HG03097 (cell line): ENCODE results near the gene LHFPL2.

Source experiments
- ATAC-seq: cut with Tn5 transposase; IDR thresholded peaks from one replicate; pipeline ENCODE4 v1.9.1; 2021; ENCODE audit not compliant: unreplicated experiment, low FRiP score

The LHFPL2 gene

DNA sequence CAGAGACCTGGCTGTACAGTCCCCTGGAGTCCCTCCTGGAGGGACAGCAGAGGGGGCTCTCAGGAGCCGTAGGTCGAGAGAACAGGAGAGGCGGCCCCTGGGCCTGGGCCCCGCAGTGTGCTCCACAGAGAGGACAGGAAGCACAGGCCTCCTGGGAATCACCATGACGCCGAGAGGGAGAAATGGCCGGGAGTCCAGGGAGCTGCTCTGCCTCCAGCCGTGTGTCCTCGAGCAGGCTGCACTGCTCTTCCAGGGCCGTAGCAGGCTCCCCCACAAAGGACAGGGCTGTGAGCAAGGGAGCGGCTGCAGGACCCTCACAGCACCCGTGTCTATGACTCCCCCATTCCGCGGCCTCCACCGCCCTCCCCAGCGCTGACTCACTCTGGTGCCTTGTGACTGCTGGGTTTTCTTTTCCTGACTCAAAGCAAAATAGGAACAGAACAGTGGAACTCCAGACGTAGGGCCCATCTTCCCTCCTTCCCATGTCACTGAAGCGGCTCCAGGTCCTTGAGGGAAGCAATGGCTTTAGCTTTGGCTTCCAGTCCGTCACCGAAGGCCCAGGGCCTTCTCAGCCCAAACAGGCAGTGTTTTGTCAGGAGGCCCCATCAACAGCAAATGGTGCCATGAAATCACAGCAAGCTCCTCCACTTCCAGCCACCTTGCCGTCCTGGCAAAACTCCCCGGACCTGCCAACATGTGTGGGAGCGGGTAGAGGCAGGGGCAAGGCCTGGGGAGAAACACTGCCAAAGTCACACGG, 114.2 kb downstream of the LHFPL2 start:
- ATAC-seq: no peak

- no peak for ATAC-seq
Measured at GRCh38 chr5:78533356-78533755, 115.2 kb downstream of the LHFPL2 start.

- no peak for ATAC-seq
Measured at GRCh38 chr5:78530342-78531096, 118.1 kb downstream of the LHFPL2 start.

DNA sequence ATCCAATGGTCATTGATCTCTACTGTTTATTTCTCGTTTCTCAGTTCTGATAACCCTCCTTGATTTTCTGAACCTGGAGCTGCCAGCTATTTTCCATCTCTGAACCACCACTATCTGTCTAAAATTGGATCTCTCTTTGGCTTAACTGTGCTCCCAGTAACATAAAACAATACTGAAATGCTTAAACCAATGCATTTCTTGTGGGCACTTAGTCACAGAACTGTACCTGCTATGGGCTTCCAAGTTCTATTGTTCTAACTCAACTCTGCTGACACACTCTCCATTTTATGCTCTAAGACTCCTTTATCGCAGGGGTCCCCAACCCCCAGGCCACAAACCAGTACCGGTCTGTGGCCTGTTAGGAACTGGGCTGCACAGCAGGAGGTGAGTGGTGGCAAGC, 120.6 kb downstream of the LHFPL2 start:
- ATAC-seq: no peak

DNA sequence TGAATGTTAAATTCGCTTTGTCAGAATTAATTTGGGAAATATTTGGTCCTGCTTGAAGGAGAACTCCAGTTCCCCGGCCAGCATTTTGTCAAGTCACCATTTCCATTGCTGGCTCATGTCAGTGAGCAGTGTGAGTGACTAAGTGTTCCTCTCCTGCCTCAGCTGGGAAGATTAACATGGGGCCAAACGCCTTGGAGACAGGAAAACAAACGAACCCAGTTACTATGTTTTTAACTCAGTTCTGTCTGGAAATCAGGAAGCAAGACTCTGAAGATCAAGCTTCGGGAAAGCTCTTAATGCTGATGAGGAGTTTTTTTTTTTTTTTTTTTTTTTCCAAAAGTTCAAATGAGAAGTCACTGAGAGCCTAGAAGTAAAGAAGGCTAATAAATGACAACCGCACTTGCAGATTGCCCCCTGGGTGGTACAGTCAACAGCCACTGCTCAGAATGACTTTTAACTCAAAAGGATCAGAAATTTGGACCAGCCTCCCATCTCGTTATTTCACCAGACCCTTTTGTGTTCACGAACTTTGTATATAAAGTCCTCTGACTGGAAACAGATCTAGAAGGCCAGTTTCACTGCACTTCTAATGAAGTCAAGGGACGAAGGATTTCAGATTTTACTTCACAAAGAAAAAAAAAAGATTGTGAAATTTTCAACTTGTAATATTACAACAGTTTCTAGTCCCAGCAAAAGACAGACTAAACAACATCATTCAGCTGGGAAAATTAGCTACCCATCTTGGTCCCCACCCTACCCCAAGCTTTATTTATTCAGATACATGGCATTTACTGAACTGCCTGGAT, 121.3 kb downstream of the LHFPL2 start:
- no peak for ATAC-seq

- ATAC-seq: no peak
Measured at GRCh38 chr5:78526049-78526525, 122.5 kb downstream of the LHFPL2 start.

- no peak for ATAC-seq
Measured at GRCh38 chr5:78523314-78524193, 125.0 kb downstream of the LHFPL2 start.

GRCh38 chr5:78522476-78523260, 125.9 kb downstream of the LHFPL2 start:
- no peak for ATAC-seq

DNA sequence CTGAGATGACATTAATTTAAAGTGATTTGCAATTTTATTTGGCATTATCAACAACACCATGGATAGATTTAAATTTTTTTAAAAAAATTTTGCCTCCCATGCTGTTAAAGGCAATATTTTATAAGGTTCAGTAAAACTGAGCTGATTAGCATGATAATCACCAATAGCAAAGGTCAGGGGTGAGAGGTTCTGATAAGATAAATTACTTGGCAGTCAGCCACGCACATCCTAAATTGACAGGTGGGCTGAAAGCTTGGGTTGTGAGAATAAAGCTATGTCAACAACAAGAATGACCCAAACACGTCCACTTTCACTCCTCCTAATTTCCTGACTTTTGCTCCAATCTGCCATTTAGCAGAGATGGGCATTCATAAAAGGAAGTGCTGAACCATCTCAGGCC, 127.1 kb downstream of the LHFPL2 start:
- no peak for ATAC-seq

DNA sequence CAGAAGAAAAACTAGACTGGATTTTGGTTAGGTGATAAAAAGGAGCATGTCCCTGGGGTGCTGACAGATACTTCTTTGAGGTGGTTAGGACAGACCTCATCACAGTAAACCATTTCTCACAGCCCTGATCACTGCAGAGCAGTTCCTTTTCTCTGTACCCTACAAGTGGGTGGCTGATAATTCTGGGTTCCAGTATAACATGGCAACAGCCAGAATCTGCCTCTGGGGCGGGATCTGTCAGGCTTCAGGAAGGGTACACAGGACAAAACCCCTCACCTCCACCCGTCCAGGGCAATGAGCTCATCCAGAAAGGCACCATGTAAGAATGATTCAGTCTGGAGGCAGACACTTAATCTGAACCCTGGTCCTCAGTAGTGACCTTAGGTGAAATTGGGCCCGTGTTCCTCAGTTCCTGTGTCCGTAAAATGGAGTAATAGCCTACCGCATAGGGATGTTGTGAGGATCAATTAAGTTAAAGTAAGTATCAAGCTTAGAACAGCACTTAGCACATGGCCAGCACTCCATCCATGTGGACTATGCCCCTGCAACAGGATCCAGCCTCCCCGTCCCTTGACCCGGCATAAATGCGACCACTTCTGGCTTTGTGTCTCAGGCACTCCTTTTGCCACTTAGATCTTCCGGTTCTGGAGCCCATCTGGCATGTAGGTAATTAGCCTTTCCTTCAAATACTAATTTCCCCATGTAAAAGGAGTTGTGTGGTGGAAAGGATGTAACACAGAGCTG, 129.2 kb downstream of the LHFPL2 start:
- ATAC-seq: no peak

- ATAC-seq: no peak
Measured at GRCh38 chr5:78518365-78519197, 130.0 kb downstream of the LHFPL2 start.

GRCh38 chr5:78515670-78516069, 132.9 kb downstream of the LHFPL2 start:
- ATAC-seq: no peak

GRCh38 chr5:78514427-78515330, 133.9 kb downstream of the LHFPL2 start:
- ATAC-seq: no peak

DNA sequence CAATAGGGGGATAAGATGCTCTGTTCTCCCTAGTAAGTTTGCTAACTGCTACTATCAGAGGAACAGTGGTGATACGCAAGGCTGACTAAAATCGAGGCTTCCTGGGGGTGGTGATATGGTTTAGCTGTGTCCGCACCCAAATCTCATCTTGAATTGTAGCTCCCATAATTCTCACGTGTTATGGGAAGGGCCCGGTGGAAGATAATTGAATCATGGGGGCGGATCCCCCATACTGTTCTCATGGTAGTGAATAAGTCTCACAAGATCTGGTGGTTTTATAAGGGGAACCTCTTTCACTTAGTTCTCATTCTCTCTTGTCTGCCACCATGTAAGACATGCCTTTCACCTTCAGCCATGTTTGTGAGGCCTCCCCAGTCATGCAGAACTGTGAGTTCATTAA, 135.1 kb downstream of the LHFPL2 start:
- ATAC-seq: no peak

GRCh38 chr5:78512435-78512834, 136.1 kb downstream of the LHFPL2 start:
- no peak for ATAC-seq

GRCh38 chr5:78511121-78511906, 137.3 kb downstream of the LHFPL2 start:
- ATAC-seq: no peak
